COLO668 (cell line): ENCODE results near the gene RDH12.
"Not testable (repeated sequence)": the region's sequence is repeated elsewhere in the genome, so short reads cannot be mapped to it uniquely, and the experiment has no call there.

Experiments used
- DNase-seq: peaks from one replicate; lab custom pipeline; 2025; ENCODE audit not compliant: unreplicated experiment; lab: John Stamatoyannopoulos, UW

Gene RDH12

DNA sequence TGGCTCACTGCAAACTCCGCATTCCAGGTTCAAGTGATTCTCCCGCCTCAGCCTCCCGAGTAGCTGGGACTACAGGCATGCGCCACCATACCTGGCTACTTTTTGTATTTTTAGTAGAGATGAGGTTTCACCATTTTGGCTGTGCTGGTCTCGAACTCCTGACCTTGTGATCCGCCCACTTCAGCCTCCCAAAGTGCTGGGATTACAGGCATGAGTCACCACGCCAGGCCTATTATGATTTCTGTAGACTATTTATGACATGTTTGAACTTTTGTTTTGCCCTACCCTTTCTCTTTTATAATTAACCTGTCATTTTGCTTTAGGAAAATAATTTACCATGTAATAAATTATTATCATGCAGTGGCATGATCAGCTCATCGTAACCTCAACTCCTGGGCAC is at the start of gene RDH12:
Gene RDH12, plus strand, starts transcription at position 395 of the 400 bp plus-strand sequence. CDS start 20,757 bp downstream, outside the sequence.
- not testable (repeated sequence) for DNase-seq

- no peak for DNase-seq
These were observed 49.5 kb upstream of the RDH12 start for GRCh38 chr14:67652189-67652588.

DNA sequence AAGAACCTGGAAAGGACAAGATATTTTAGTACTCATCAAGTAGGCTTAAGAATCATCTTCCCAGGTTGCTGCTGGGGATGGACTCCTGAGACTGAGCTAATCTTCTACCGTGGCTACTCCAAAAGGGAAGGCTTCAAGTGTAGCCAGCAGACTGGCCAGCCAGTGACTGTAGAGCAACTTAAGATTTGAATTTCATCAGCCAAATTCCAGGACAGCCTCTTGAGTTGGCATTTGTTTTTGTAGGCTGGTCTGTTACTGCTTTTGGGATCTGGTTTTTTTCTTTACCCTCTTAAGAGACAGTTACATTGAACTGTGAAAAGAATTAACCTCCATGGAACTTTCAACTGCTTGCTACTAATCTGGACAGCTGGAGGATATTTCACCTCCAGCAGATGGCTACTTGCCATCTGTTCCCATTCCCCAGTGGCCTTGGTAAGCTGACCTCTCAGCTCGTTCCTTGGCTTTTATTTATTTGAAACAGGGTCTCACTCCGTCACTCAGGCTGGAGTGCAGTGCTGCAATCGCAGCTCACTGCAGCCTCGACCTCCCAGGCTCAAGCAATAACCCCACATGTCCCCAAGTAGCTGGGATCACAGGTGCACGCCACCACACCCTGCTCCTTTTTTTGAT is 47.9 kb upstream of the RDH12 start:
- no peak for DNase-seq

GRCh38 chr14:67663633-67664032 is 38.1 kb upstream of the RDH12 start:
- DNase-seq, result no peak

GRCh38 chr14:67665868-67666267 is 35.8 kb upstream of the RDH12 start:
- DNase-seq, result no peak

GRCh38 chr14:67666750-67667449 is 34.8 kb upstream of the RDH12 start:
- peak; percentile 12 for DNase-seq

DNA sequence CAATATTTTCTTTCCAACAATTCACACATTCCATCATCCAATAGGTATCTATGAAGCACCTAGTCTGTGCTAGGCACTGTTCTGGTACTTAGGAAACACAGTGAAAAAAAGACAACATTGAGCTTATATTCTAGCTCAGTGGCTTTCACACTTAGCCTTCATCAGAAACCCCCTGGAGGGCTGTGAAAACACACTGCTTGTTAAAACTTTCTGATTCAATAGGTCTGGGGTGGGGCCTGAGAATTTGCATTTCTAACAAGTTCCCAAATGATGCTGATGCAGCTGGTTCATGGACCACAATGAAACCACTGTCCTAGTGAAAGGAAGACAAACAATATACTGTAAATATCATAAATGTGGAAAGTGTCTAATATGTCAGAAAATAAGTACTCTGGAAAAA is 33.1 kb upstream of the RDH12 start:
- no peak for DNase-seq

DNA sequence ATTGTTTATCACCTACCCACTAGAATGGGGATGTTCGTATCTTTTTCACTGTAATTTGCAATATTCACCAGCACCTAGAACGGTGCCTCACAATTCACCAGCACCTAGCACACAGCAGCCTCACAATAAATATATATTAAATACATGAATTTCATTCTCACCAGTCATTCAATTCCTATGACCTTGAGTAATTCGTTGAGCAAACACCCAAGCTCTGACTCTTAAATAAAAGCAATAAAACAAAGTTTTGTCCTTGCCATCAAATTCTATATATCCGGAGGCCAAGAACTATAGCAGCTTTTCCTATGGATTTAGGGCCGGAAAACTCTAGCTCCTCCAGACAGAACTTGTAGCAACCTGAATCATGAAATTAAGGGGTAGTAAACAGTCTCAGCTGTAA is 28.2 kb upstream of the RDH12 start:
- no peak for DNase-seq

DNA sequence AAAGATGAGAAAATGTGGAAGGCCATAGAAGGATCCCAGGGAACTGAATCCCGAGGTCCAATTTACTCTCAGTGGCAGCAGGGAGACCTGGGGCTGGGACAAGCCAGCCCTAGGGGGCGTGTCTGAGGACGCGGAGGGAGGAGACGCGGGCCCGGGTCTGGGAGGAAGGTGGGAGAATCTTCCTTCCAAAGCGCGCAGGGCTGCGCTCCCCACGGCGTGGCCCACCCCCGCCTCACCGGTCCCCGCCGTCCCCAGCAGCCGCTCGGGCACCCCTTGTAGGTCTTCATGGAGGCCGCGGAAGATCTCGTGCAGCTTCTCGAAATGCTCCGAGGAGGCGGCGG is 27.6 kb upstream of the RDH12 start:
- DNase-seq, result peak; percentile 79

GRCh38 chr14:67674480-67675218 is 27.0 kb upstream of the RDH12 start, which contains the start of gene VTI1B:
Gene VTI1B (minus strand): TSS chr14:67674632. CDS start chr14:67674489, 143 bp downstream.
- DNase-seq, result peak; percentile 90

GRCh38 chr14:67675219-67675582 is 26.5 kb upstream of the RDH12 start:
- no peak for DNase-seq

DNA sequence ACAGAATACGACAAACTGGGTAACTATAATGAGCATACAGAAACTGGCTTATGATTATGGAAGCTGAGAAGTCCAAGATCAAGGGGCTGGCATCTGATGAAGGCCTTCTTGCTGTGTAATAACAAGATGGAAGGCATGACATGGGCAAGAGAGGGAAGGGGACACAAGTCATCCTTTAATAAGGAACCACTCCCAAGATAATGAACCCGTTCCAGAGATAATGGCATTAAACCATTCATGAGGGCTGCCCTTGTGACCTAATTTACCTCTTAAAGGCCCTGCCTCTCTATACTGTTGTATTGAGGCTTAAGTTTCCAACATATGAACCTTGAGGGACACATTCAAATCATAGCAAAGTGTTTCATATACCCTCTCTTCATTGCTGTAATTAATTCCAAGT is 22.7 kb upstream of the RDH12 start:
- no peak for DNase-seq

- DNase-seq, result no peak
These were observed 21.5 kb upstream of the RDH12 start for GRCh38 chr14:67680121-67680602.

- no peak for DNase-seq
These were observed 20.7 kb upstream of the RDH12 start for GRCh38 chr14:67680941-67681340.

DNA sequence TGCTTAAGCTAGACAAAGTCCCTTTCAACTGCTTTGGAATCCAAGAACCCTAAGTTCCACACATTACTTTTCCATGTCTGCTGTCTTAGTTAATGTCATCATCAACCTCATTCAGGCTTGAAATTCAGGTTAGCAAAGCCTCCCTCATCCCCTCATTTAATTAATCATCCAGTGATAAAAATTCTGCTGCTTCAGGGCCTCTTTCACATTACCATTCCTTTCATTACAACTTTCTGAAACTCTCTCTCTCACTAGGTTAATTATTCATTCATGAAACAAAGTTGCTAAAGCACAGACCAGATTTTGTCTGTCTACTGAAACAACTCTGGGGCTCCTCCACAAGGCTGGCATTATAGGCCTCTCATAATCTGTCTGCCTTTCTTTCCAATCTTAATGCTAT is 17.8 kb upstream of the RDH12 start:
- DNase-seq, result no peak

DNA sequence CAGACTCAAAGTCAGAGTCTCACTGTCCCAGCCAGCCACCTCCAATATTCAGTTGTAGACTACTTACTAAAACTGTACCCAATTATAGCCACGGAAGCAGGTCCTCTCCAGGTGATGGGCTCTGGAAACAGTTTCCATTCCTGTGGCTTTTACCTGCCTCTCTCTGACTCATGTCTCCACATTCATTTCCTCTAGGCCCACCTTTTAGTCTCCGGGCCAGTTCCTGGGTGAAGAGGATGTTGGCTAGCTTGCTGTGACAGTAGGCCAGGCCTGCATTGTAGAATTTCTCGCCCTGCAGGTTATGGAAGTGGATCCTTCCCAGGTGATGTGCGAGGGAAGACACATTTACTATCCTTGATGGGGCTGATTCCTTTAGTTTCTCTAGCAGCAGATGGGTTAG is 11.7 kb upstream of the RDH12 start:
- DNase-seq, result no peak

DNA sequence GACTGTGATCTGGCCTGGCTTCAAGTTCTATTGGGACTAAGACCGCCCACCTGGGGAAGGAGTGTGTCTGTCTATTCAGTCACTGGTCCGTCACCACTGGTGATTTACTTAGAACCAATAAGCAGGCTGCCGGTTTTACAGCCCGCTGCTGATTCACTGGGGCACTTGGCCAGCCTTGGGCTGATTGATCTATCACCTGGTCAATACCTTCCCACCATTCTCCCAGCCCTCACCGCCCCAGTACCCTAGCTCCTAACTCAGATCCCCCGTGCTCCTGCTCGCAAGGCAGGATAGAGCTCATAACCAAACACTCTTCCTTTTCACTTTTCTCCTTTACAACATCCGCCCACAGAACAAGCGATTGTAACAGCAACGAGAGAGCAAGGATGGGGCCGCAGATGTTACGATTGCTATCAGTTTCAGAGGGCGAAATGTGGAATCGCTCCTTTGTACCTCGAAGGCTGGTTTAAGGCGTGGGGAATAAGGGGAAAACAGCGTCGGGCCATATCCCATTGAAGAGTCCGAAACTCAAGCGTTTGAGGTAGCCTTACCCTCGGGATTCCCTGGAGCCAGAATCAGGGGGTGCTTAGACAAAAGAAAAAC is 6.8 kb upstream of the RDH12 start:
- peak; percentile 78 for DNase-seq

DNA sequence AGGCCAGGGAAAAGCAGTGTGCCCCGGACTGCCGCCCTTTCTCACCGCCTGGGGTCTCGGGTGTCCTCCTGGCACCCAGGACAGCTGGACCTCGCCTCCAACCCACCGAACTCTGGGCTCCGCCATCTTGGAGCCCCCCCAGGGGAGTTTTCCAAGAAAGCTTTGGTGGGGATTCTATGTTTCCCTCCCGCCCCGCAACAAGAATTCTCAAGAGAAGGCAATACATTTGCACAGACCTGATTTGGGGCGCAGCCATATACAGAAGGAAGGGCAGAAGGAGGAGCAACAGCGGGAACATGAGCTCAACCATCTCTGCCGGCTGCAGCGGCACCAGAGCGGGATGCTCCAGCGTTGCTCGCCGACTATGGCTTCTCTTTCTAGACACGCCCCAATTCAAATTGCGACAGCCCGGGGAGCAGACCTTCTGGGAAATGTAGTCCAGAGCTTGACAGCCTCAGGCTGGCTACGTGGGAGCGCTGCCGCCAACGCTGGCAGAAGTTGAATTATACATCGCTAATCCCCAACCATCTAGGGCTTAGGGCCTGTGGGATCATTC is 6.2 kb upstream of the RDH12 start, which contains the start of gene RDH11:
Gene RDH11, minus strand, starts transcription at position 371 of the 556 bp plus-strand sequence. Its CDS starts 61 bp downstream, at position 310.
- peak; percentile 91 for DNase-seq

DNA sequence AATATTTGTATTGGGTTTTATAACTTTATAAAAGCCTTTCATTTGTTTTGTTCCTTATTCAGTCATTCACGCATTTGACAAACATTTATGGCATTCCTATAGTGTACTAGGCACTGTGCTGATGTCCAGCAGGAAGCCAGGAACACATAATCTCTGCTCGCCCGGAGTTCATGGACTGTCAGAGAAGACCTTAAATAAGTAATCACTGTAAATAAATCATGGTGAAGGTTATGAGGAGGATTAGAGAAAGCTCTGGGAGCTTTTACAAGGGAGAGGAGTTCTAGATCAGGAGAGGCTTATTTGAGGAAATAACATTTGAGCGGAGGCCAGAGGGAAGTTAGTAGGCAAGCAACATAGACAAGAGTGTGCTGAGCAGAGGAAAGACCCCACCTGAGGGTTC is 4.7 kb upstream of the RDH12 start:
- DNase-seq, result no peak

- no peak for DNase-seq
These were observed 3.5 kb upstream of the RDH12 start for GRCh38 chr14:67698179-67698578.

GRCh38 chr14:67703997-67704396 is 2.3 kb downstream of the RDH12 start:
- DNase-seq, result no peak
